Chondrocyte (in vitro differentiated cells): ENCODE data around the gene ARHGEF6. TPM values are rescaled to one million over a fixed set of nuclear protein-coding genes. Genes with fewer than 3 reads are reported as not detected.

Experiments
- DNase-seq: peaks from one replicate; pipeline ENCODE4 v3.0.0; 2021; ENCODE audit warnings: mixed read lengths, low spot score
- H3K27ac Mint-ChIP-seq: one replicate; pipeline ENCODE4 v1.8.0; 2021; ENCODE audit warnings: mild to moderate bottlenecking, moderate library complexity, mixed read lengths; ENCODE audit not compliant: unreplicated experiment
- H3K27me3 Mint-ChIP-seq: 2 replicates; pipeline ENCODE4 v1.8.0; 2021; ENCODE audit warnings: low read depth, mixed read lengths
- H3K36me3 Mint-ChIP-seq: 2 replicates; pipeline ENCODE4 v1.8.0; 2021; ENCODE audit warnings: low read depth, mixed read lengths
- H3K4me1 Mint-ChIP-seq: 2 replicates; pipeline ENCODE4 v1.8.0; 2021; ENCODE audit warnings: low read depth, mild to moderate bottlenecking, mixed read lengths
- H3K4me3 Mint-ChIP-seq: one replicate; pipeline ENCODE4 v1.8.0; 2021; ENCODE audit warnings: mild to moderate bottlenecking, moderate library complexity, mixed read lengths; ENCODE audit not compliant: unreplicated experiment
- H3K9me3 Mint-ChIP-seq: 2 replicates; pipeline ENCODE4 v1.8.0; 2021; ENCODE audit warnings: low read depth, mixed read lengths
- total RNA-seq: library from RNA; stranded (reverse); gene quantifications from 3 replicates; pipeline ENCODE4 v1.2.1, GENCODE V29; 2021
- TF ChIP-seq, protein P1 (sequence below): fragments of 200-600 bp; sonication (generic); IDR thresholded peaks from 2 replicates; pipeline ENCODE4 v1.5.0; 2021; ENCODE audit warnings: antibody characterized with exemption, mild to moderate bottlenecking, moderate library complexity

Gene ARHGEF6
- total RNA-seq, 1 donor from 2014 or later = 12.2 TPM

DNA sequence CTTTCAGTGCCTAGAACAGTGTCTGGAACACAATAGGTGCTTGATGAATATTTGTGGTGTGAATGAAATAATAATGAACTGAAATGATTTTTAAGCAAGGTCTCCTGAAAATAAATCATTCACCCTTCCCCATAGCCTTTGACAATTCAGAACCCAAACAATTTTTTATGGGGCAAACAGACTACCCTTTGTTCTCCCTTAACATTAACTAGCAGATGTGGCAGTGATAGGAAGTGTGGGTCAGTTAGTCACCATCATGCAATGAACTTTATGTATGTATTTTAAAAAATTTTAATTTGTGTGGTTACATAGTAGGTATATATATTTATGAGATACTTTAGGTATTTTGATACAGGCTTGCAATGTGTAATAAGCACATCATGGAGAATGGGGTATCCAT, 160.0 kb downstream of the ARHGEF6 start:
- Mint-ChIP-seq H3K27ac (no peak overlapping the region), H3K4me3 (no peak overlapping the region), H3K9me3 (peaks cover 11% of the 10 kb centered on the region), H3K27me3 (no peaks in the 10 kb centered on the region), H3K4me1 (no peaks in the 10 kb centered on the region), H3K36me3 (no peaks in the 10 kb centered on the region)
- no peak for DNase-seq
- TF ChIP-seq, protein P1, sequence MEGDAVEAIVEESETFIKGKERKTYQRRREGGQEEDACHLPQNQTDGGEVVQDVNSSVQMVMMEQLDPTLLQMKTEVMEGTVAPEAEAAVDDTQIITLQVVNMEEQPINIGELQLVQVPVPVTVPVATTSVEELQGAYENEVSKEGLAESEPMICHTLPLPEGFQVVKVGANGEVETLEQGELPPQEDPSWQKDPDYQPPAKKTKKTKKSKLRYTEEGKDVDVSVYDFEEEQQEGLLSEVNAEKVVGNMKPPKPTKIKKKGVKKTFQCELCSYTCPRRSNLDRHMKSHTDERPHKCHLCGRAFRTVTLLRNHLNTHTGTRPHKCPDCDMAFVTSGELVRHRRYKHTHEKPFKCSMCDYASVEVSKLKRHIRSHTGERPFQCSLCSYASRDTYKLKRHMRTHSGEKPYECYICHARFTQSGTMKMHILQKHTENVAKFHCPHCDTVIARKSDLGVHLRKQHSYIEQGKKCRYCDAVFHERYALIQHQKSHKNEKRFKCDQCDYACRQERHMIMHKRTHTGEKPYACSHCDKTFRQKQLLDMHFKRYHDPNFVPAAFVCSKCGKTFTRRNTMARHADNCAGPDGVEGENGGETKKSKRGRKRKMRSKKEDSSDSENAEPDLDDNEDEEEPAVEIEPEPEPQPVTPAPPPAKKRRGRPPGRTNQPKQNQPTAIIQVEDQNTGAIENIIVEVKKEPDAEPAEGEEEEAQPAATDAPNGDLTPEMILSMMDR = no peak

DNA sequence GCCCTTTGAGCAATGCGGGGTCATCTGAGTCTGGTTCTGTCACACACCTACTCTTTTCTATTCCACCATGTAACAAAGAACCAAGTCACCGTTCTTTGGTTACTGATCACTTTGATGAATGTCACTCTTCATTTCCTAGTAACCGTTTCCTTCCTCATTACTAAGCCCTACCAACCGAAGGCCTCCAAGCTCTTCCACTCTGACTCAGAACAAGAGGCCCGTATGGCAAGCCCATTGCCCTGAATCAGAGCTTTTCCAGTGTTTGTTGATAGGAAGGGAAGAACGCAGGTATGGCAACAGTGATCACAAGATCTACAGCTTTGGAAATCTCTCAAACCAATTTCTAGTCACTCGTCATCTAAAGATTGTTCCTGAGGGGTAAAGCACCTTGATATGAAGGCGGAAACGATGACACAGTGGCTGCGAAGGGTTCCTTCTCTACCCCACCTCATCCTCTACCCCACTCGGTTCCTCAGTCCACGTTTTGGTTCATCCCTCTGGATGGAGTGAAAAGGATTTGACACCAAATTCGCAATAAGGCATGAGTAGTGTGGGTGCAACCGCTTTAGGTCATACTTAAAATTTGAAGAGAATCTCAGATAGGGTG, 160.7 kb downstream of the ARHGEF6 start:
- H3K4me3 Mint-ChIP-seq = no peak overlapping the region
- H3K36me3 Mint-ChIP-seq = no peaks in the 10 kb centered on the region
- TF ChIP-seq, protein P1 = no peak
- H3K9me3 Mint-ChIP-seq = peaks cover 13% of the 10 kb centered on the region
- DNase-seq = no peak
- H3K27me3 Mint-ChIP-seq = no peaks in the 10 kb centered on the region
- no peak overlapping the region for H3K27ac Mint-ChIP-seq
- H3K4me1 Mint-ChIP-seq = no peaks in the 10 kb centered on the region

DNA sequence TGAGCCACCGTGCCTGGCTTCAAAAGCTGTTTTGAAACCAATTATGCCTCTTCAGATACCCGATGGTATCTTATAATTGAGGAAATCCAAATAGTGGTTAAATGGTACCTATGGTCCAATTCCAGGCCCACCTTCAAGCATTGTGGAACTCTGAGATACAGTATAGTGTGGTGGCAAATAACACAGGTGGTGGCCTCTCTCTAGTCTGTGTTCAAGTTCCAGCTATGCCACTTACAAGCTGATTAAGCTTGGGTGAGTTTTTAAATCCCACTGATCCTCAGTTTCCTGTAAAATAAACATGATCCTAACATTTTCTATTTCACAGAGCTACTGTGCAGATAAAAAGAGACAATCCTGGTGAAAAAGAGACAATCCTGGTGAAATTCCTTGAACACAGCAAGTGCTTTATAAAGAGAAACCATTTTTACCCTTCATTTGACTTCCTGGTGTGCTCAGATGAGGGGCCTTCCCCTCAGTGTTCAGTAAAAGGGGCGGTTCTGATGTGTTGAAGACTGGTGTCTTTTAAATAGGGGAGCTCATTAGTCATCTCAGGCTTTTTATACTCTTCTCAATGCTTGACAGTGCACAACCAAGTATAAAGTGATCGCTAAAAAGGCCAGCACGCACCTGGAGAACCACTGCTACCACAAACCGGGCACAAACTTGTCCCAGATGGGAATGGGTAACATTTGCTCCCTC, 163.6 kb downstream of the ARHGEF6 start:
- Mint-ChIP-seq H3K36me3 (no peaks in the 10 kb centered on the region), H3K4me1 (no peaks in the 10 kb centered on the region), H3K27ac (no peak overlapping the region), H3K4me3 (no peak overlapping the region), H3K9me3 (peaks cover 10% of the 10 kb centered on the region), H3K27me3 (no peaks in the 10 kb centered on the region)
- no peak for DNase-seq
- TF ChIP-seq, protein P1 = no peak

Other genes with a start within 250 kb of the ARHGEF6 start
- gene VGLL1, start 248.7 kb downstream of the ARHGEF6 start, total RNA-seq = not detected in 3 replicates
- not detected in 3 replicates for gene CD40LG, start 132.8 kb downstream of the ARHGEF6 start, total RNA-seq
- gene RBMX, start 99.8 kb upstream of the ARHGEF6 start, total RNA-seq = 111 to 145 TPM (median 122 TPM) in 3 replicates